ENCODE results near the gene WDR87.
"Not testable (repeated sequence)": the region's sequence is repeated elsewhere in the genome, so short reads cannot be mapped to it uniquely, and the experiment has no call there.

WDR87 gene

GRCh38 chr19:37872383-37872782 is 34.0 kb downstream of the WDR87 start:
- H4K20me1 ChIP-seq (ENCODE audit: insufficient read depth, low read length) = no peaks in the 10 kb centered on the region
- no peak overlapping the region for H3K4me3 ChIP-seq (ENCODE audit: low read depth, low read length, poor library complexity, severe bottlenecking)
- no peak overlapping the region for H3K4me2 ChIP-seq (ENCODE audit: low read length)
- H3K27me3 ChIP-seq (ENCODE audit: insufficient read depth, low read length) = no peaks in the 10 kb centered on the region
- no peaks in the 10 kb centered on the region for H3K4me1 ChIP-seq (ENCODE audit: insufficient read depth, low read length, severe bottlenecking)
- no peak for TF ChIP-seq EZH2 (IDR thresholded peaks at IDR 0.05; ENCODE audit: borderline replicate concordance, low read length)
- no peak overlapping the region for H3K9ac ChIP-seq (ENCODE audit: low read length)
- H3K9me2 ChIP-seq (ENCODE audit: low read depth, low read length) = no peaks in the 10 kb centered on the region
- 0 out of 2 replicates have a peak, but pooled peaks cover 2% of the 10 kb centered on the region for H3K9me3 ChIP-seq (ENCODE audit: low read length)
- H3K79me2 ChIP-seq (ENCODE audit: insufficient read depth, low read length) = no peaks in the 10 kb centered on the region
- H3K36me3 ChIP-seq (ENCODE audit: insufficient read depth, low read length) = no peaks in the 10 kb centered on the region
- H3F3A ChIP-seq (ENCODE audit: insufficient read depth, low read length) = no peaks in the 10 kb centered on the region
- H2AFZ ChIP-seq (ENCODE audit: low read length) = no peak overlapping the region
- no peak overlapping the region for H3K27ac ChIP-seq (ENCODE audit: low read depth, low read length, poor library complexity, severe bottlenecking)

GRCh38 chr19:37869766-37870340 is 36.5 kb downstream of the WDR87 start:
- H3K9me3 ChIP-seq (ENCODE audit: low read length) = 0 out of 2 replicates have a peak, but pooled peaks cover 2% of the 10 kb centered on the region
- TF ChIP-seq EZH2 (IDR thresholded peaks at IDR 0.05; ENCODE audit: borderline replicate concordance, low read length) = no peak
- TF ChIP-seq CTCF (IDR thresholded peaks at IDR 0.05; ENCODE audit: low read length) = no peak

DNA sequence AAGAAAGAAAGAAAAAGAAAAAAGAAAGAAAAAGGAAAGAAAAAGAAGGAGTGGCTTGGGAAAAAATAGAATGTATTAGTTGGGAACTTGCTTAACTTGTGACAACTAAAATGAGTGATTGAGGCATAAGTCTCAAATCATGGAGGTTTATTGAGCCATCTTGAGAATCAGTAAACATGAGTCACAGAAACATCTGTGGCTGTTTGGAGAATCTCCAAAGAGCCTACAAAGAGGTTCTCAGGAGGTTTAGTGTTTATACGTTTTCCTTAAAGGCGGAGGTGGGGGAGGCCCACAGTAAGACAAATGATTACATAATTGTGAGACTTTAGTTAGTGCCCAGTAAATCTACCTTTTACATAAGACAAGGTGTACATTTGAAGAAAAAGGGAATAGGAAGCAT is 38.6 kb downstream of the WDR87 start:
- Histone ChIP-seq H3F3A (ENCODE audit: insufficient read depth, low read length) (no peaks in the 10 kb centered on the region), H3K9me2 (ENCODE audit: low read depth, low read length) (no peaks in the 10 kb centered on the region), H3K9ac (ENCODE audit: low read length) (no peak overlapping the region), H3K36me3 (ENCODE audit: insufficient read depth, low read length) (no peaks in the 10 kb centered on the region), H2AFZ (ENCODE audit: low read length) (no peak overlapping the region), H3K4me1 (ENCODE audit: insufficient read depth, low read length, severe bottlenecking) (no peaks in the 10 kb centered on the region), H3K27me3 (ENCODE audit: insufficient read depth, low read length) (no peaks in the 10 kb centered on the region), H4K20me1 (ENCODE audit: insufficient read depth, low read length) (no peaks in the 10 kb centered on the region), H3K4me2 (ENCODE audit: low read length) (no peak overlapping the region), H3K79me2 (ENCODE audit: insufficient read depth, low read length) (no peaks in the 10 kb centered on the region), H3K27ac (ENCODE audit: low read depth, low read length, poor library complexity, severe bottlenecking) (no peak overlapping the region), H3K4me3 (ENCODE audit: low read depth, low read length, poor library complexity, severe bottlenecking) (no peak overlapping the region), H3K9me3 (ENCODE audit: low read length) (0 out of 2 replicates have a peak, but pooled peaks cover 2% of the 10 kb centered on the region)
- TF ChIP-seq CTCF (IDR thresholded peaks at IDR 0.05; ENCODE audit: low read length) = no peak
- no peak for TF ChIP-seq EZH2 (IDR thresholded peaks at IDR 0.05; ENCODE audit: borderline replicate concordance, low read length)

More at GRCh38 chr19:37869766-37870340, 36.5 kb downstream of the WDR87 start:
- H3K9me2 ChIP-seq (ENCODE audit: low read depth, low read length) = no peaks in the 10 kb centered on the region
- H3K36me3 ChIP-seq (ENCODE audit: insufficient read depth, low read length) = no peaks in the 10 kb centered on the region
- H3K4me3 ChIP-seq (ENCODE audit: low read depth, low read length, poor library complexity, severe bottlenecking) = no peak overlapping the region
- no peaks in the 10 kb centered on the region for H3K4me1 ChIP-seq (ENCODE audit: insufficient read depth, low read length, severe bottlenecking)
- no peaks in the 10 kb centered on the region for H3F3A ChIP-seq (ENCODE audit: insufficient read depth, low read length)
- H3K27me3 ChIP-seq (ENCODE audit: insufficient read depth, low read length) = no peaks in the 10 kb centered on the region
- no peak overlapping the region for H3K4me2 ChIP-seq (ENCODE audit: low read length)
- H3K9ac ChIP-seq (ENCODE audit: low read length) = no peak overlapping the region
- no peak overlapping the region for H3K27ac ChIP-seq (ENCODE audit: low read depth, low read length, poor library complexity, severe bottlenecking)
- H3K79me2 ChIP-seq (ENCODE audit: insufficient read depth, low read length) = no peaks in the 10 kb centered on the region
- H2AFZ ChIP-seq (ENCODE audit: low read length) = no peak overlapping the region
- H4K20me1 ChIP-seq (ENCODE audit: insufficient read depth, low read length) = no peaks in the 10 kb centered on the region

GRCh38 chr19:37865930-37866329 is 40.5 kb downstream of the WDR87 start:
- not testable (repeated sequence) for H2AFZ ChIP-seq (ENCODE audit: low read length)

More at GRCh38 chr19:37865930-37866329, 40.5 kb downstream of the WDR87 start:
- not testable (repeated sequence) for H3K4me3 ChIP-seq (ENCODE audit: low read depth, low read length, poor library complexity, severe bottlenecking); H3F3A ChIP-seq (ENCODE audit: insufficient read depth, low read length); H3K4me1 ChIP-seq (ENCODE audit: insufficient read depth, low read length, severe bottlenecking); H3K9me2 ChIP-seq (ENCODE audit: low read depth, low read length); H3K79me2 ChIP-seq (ENCODE audit: insufficient read depth, low read length); H3K27me3 ChIP-seq (ENCODE audit: insufficient read depth, low read length); H3K36me3 ChIP-seq (ENCODE audit: insufficient read depth, low read length); H3K9me3 ChIP-seq (ENCODE audit: low read length); H4K20me1 ChIP-seq (ENCODE audit: insufficient read depth, low read length); H3K4me2 ChIP-seq (ENCODE audit: low read length); H3K9ac ChIP-seq (ENCODE audit: low read length); H3K27ac ChIP-seq (ENCODE audit: low read depth, low read length, poor library complexity, severe bottlenecking)

Measured in OCI-LY1 (cell line).